ENCODE measurements around the gene ITSN2. TPM values are rescaled to one million over a fixed set of nuclear protein-coding genes. Genes with fewer than 3 reads are reported as not detected.

The ITSN2 gene
- total RNA-seq, 6 experiments from 2014 or later: 22.6 to 34.1 (median 28.9) TPM

DNA sequence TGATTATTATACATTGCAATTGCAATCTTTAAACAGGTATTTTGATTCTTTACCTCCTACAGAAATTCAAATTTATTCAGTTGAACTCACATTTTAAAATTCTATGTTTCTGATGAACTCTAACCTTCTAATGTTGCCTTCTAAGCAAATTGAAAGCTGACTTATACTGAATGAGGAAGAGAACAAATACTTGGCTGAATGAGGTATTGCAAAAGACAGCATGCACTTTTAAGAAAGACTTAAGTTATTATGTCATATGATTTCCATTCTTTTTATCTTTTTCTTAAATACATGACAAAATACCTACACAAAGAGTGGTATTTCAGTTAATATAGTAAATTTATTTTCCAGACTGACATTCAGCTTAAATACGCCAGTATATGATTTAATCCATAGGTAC, 120.8 kb downstream of the ITSN2 start:
- Histone ChIP-seq H3K27me3 (no peaks in the 10 kb centered on the region), H3K9me3 (no peaks in the 10 kb centered on the region), H3K4me1 (no peaks in the 10 kb centered on the region), H3K27ac (no peak overlapping the region), H3K36me3 (peaks cover 0 to 8% (median 1%) of the 10 kb centered on the region in 4 donors), H3K4me3 (no peak overlapping the region)
- DNase-seq (no peak), ATAC-seq (no peak)
- TF ChIP-seq POLR2A (IDR thresholded peaks at IDR 0.05): no peak
- TF ChIP-seq, protein P1, sequence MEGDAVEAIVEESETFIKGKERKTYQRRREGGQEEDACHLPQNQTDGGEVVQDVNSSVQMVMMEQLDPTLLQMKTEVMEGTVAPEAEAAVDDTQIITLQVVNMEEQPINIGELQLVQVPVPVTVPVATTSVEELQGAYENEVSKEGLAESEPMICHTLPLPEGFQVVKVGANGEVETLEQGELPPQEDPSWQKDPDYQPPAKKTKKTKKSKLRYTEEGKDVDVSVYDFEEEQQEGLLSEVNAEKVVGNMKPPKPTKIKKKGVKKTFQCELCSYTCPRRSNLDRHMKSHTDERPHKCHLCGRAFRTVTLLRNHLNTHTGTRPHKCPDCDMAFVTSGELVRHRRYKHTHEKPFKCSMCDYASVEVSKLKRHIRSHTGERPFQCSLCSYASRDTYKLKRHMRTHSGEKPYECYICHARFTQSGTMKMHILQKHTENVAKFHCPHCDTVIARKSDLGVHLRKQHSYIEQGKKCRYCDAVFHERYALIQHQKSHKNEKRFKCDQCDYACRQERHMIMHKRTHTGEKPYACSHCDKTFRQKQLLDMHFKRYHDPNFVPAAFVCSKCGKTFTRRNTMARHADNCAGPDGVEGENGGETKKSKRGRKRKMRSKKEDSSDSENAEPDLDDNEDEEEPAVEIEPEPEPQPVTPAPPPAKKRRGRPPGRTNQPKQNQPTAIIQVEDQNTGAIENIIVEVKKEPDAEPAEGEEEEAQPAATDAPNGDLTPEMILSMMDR (IDR thresholded peaks at IDR 0.05): no peak
- WGBS (ENCODE audit: insufficient coverage, low coverage, low lambda C conversion rate, missing lambda C conversion rate): 90% methylated on average over 1 of the region's 1 CpG
- intact Hi-C loops (cut with DNase I): no loop called here

DNA sequence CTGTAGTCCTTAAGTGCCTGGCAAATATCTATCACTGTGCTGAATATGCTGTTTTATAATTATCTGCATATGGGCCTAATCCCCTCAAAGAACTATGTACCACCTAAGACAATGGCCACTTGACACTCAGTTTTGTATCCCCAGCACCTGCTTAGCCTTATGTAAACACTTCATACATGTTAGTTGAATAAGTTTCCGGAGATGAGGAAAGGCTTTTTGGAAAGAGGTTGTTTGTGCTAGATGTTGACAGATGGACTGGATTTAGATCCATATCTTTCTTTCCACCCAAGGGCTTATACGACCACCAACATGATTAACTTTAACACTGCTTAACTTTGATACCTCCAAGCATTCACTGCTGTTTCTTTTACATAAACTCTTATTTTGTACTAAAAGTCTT, 122.2 kb downstream of the ITSN2 start:
- DNase-seq: no peak
- WGBS (ENCODE audit: insufficient coverage, low coverage, low lambda C conversion rate, missing lambda C conversion rate): 91% methylated on average over 2 of the region's 2 CpGs
- no peak for ATAC-seq
- no peak for TF ChIP-seq POLR2A (IDR thresholded peaks at IDR 0.05)
- TF ChIP-seq, protein P1 (IDR thresholded peaks at IDR 0.05): no peak
- intact Hi-C loops (cut with DNase I): no loop called here
- Histone ChIP-seq H3K27me3 (no peaks in the 10 kb centered on the region), H3K9me3 (no peaks in the 10 kb centered on the region), H3K4me1 (no peaks in the 10 kb centered on the region), H3K36me3 (peaks cover 0 to 3% (median 1%) of the 10 kb centered on the region in 4 donors), H3K4me3 (no peak overlapping the region), H3K27ac (no peak overlapping the region)

DNA sequence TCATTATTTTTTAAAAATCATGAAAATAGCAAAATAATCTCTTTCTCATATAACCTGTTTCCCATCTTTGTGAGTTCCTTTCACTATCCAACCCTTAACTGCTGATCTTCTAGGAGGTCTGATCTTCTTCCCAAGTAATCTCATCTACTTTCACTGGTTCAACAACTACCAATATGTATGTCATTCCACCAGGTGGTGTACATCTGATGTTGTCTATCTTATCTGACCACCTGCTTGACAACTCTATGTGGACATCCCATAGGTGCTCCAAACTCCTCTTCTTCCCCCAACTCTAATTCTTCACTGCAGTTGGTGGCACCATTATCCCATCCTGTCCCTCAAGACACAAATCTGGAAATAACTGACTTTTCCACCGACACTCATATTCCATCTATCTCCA, 123.0 kb downstream of the ITSN2 start:
- Histone ChIP-seq H3K27me3 (no peaks in the 10 kb centered on the region), H3K4me1 (no peaks in the 10 kb centered on the region), H3K4me3 (no peak overlapping the region), H3K27ac (no peak overlapping the region), H3K9me3 (no peaks in the 10 kb centered on the region), H3K36me3 (peaks cover 0 to 3% (median 1%) of the 10 kb centered on the region in 4 donors)
- 100% methylated on average over 1 of the region's 1 CpG for WGBS (ENCODE audit: insufficient coverage, low coverage, low lambda C conversion rate, missing lambda C conversion rate)
- TF ChIP-seq, protein P1 (IDR thresholded peaks at IDR 0.05): no peak
- no peak for TF ChIP-seq POLR2A (IDR thresholded peaks at IDR 0.05)
- DNase-seq: no peak
- ATAC-seq: peak in 1 of 4 donors; percentile 43
- intact Hi-C loops (cut with DNase I): no loop called here

DNA sequence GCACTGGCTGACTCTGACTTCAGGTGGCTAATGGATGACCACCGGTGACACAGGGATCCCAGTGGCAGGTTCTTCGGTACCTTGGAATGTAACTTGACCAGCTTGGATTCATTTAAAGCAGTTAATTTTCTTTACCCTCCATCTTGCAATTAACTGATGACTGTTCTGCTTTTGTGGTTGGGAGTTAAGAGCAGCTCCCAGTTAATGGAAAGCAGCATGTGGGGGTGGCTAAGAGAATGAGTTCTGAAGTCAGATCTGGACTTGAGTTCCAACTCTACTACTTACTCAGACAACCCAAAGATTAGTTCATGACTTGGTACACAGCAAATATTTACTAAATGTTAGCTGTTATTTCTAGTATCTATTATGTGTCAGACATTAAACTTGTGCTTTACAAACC, 127.0 kb downstream of the ITSN2 start:
- TF ChIP-seq POLR2A (IDR thresholded peaks at IDR 0.05): no peak
- TF ChIP-seq, protein P1 (IDR thresholded peaks at IDR 0.05): no peak
- WGBS (ENCODE audit: insufficient coverage, low coverage, low lambda C conversion rate, missing lambda C conversion rate): 86% methylated on average over 1 of the region's 2 CpGs
- intact Hi-C loops (cut with DNase I): no loop called here
- Histone ChIP-seq H3K36me3 (no peaks in the 10 kb centered on the region), H3K4me3 (no peak overlapping the region), H3K4me1 (no peaks in the 10 kb centered on the region), H3K9me3 (no peaks in the 10 kb centered on the region), H3K27me3 (no peaks in the 10 kb centered on the region), H3K27ac (no peak overlapping the region)
- no peak for DNase-seq
- ATAC-seq: no peak

DNA sequence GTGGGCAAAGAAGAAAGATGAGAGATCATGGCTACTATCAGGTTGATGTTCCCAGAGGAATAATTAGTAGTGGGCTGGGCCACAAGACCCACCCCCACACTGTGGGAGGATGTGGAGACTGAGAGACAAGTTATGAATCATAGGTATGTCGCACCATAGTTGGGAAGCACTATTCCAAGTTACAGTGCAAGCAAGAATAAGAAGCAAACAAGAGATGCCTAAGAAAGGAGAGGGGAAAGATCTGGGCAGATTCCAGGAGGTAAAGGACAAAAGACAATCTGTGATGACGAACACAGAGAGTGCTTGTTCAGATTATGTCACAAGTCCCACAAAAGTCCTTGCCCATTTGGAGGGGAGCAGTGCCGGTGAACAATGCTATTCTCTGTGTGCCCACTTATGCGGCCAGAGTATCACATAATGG, 128.9 kb downstream of the ITSN2 start:
- no peak for DNase-seq
- no peaks in the 10 kb centered on the region for H3K36me3 ChIP-seq
- H3K27me3 ChIP-seq: no peaks in the 10 kb centered on the region
- 88% methylated on average over 4 of the region's 4 CpGs for WGBS (ENCODE audit: insufficient coverage, low coverage, low lambda C conversion rate, missing lambda C conversion rate)
- no peak for TF ChIP-seq POLR2A (IDR thresholded peaks at IDR 0.05)
- TF ChIP-seq, protein P1 (IDR thresholded peaks at IDR 0.05): no peak
- H3K4me1 ChIP-seq: no peaks in the 10 kb centered on the region
- intact Hi-C loops (cut with DNase I): no loop called here
- H3K27ac ChIP-seq: no peak overlapping the region
- no peak overlapping the region for H3K4me3 ChIP-seq
- ATAC-seq: no peak
- no peaks in the 10 kb centered on the region for H3K9me3 ChIP-seq

All from right lobe of liver (tissue), 6 donors.